Right kidney (tissue), 1 donor: ENCODE results near the gene ARHGAP26.
"Not testable (repeated sequence)": the region's sequence is repeated elsewhere in the genome, so short reads cannot be mapped to it uniquely, and the experiment has no call there.

Source experiments
- DNase-seq: peaks from one replicate; pipeline ENCODE4 v3.0.0-alpha.2; 2016

Gene ARHGAP26

DNA sequence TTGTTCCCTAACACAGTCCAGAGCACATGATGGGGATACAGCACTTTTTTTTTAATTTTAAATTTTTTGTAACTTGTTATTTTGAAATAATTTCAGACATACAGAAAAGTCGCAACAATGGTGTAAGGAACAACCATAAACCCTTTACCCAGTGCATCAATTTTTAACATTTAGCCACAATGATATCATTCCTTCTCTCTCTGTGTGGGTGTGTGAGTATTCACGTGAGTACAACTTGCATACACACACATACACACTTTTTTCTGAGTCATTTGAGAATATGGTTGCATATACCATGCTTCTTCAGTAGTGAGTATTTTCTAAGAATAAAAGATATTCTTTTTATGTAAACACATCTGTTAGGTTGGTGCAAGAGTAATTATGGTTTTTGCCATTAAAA lies 135.2 kb downstream of the ARHGAP26 start:
- no peak for DNase-seq

DNA sequence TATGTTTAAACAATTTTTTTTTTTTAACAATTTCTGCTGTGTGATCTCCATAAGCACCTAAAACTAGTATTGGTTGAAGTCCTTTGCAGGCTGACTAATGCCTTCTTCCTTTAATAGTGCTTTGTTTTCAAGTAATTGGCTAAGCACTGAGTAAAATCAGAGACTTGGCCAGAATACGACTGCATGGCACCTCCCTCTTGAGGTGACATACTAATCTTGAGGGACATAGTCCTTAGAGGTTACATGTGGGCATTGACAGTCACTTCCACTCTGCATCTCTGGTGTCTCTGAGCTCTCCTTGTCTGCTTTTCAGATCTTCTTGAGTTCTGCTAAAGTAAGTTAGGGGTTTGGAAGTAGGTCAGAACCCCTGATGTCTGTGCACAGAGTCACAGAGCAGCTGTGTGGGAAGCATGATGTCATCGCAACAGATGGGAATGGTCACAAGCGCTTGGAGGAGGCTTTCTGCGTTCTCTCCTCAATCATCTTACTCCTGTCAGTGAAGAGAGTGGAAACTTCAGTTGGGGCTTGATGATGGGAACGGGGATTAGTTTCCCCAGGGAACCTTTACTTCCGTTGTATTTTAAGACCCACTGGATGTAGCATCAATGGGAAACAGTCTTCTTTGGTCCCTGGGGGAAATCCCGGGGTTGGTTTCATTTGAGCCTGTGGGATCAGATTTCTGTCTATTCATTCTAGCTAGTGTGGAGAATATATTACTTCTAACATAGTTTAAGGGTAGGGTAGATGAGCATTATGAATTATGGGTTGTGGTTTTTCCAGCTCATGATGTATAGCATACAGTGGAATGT lies 136.9 kb downstream of the ARHGAP26 start:
- DNase-seq: no peak

DNA sequence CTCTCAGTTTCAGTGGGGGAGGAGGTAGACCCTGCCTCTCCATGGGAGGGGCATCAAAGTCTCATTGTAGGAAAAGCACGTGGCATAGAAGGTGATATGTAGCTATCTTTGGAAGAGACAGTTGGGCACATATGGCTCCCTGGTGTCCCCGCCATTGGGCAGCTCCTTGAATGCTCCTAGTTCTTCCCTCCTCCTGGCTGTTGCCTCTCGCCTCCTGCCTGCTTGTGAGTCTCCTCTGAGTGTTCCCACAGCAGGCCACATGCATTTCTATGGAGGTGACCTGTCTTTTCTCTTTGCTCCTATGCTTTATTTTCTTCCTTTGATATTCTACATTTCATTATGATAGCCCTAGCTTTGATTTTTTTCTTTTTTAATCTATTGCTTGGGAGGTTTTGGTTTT lies 138.5 kb downstream of the ARHGAP26 start:
- DNase-seq: no peak

GRCh38 chr5:142910128-142910527 lies 140.0 kb downstream of the ARHGAP26 start:
- DNase-seq: no peak

- DNase-seq: no peak
Observed at GRCh38 chr5:142911170-142911569, 141.0 kb downstream of the ARHGAP26 start.

GRCh38 chr5:142911775-142912174 lies 141.6 kb downstream of the ARHGAP26 start:
- no peak for DNase-seq

GRCh38 chr5:142913728-142914338 lies 143.7 kb downstream of the ARHGAP26 start:
- DNase-seq: no peak

GRCh38 chr5:142915038-142915437 lies 144.9 kb downstream of the ARHGAP26 start:
- no peak for DNase-seq

DNA sequence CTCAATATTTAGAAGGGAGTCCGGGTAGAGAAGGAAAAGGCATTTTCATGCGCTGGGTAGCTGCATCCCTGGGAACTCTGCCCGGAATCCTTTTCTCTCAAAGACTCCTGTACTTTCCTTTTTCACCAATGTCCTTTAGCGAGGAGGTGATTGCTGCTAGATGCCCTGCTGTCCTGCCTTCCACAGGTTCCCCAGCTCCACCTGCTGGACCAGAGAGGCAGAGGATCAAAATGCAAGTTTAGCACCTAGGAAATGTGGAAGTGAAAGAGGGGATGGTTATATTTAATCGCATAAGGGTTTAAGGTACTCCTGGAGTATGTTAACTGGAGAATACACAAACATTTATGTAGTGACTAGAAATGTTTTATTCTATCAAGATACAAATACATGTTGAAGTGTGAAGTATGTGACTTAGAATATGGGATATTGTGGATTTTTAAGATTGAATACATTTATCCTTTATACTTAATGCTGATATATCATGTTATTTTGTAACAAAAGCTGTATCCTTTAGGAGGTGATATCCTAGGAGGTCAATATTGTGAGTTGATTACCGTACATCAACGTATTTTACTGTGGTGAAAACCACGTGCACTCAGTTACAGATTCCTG lies 145.7 kb downstream of the ARHGAP26 start:
- no peak for DNase-seq

DNA sequence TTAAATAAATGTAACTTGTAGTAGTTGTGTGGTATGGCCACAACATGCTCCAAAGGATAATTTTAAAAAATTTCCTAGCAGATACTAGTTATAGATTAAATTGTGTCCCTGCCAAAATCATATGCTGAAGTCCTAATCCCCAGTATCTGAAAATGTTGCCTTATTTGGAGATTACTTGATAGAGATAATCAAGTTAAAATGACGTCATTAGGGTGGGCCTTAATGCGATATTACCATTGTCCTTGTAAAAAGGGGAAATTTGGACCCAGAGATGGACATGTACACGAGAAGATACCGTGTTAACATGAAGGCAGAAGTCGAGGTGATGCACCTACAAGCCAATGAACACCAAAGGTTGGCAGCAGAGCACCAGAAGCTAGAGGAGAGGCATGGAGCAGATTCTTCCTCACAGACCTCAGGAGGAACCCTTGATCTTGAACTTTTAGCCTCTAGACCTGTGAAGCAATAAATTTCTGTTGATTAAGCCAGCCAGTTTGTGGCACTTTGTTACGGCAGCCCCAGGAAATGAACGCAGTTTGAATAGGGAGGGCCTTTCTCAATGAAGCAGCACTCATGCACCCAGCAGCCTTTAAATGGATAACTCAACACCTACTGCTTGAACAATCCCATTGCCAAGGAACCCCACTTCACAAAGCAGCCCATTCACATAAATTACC lies 148.9 kb downstream of the ARHGAP26 start:
- DNase-seq: no peak

DNA sequence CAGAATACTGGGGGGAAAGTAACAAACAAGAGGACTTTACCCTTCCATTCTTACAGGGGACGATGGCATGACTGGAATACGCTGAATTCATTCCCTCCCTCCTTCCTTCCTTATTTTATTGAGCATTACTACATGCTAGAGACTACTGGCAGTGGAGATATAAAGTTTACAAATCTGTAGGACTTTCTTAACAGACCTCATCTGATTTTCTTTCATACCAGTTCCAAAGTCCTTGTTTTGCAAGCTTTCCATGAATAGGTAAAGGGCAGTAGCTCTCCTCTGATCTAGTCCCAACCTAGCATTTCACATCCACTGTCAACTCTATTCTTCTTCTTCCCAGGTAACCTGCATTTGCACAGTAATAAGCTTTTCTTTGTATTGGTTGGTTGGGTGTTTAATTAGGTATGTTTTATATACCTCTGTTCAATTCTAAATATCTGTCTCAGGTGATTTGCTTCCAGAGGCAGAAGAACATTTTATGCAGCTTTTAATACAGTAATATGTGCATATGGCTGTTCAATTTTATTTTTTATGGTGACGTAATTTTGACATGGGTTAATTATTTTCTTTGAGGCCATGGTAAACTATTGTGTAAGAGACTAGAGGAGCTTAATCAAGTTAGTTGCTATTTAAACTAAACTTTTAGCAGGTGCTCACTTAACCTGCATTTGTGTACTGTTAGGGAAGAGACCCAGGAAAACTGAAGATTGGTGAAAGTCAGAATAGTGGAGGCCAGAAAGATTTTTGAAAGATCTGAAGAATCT lies 150.9 kb downstream of the ARHGAP26 start:
- DNase-seq: no peak

- DNase-seq: no peak
Observed at GRCh38 chr5:142922223-142922952, 152.2 kb downstream of the ARHGAP26 start.

DNA sequence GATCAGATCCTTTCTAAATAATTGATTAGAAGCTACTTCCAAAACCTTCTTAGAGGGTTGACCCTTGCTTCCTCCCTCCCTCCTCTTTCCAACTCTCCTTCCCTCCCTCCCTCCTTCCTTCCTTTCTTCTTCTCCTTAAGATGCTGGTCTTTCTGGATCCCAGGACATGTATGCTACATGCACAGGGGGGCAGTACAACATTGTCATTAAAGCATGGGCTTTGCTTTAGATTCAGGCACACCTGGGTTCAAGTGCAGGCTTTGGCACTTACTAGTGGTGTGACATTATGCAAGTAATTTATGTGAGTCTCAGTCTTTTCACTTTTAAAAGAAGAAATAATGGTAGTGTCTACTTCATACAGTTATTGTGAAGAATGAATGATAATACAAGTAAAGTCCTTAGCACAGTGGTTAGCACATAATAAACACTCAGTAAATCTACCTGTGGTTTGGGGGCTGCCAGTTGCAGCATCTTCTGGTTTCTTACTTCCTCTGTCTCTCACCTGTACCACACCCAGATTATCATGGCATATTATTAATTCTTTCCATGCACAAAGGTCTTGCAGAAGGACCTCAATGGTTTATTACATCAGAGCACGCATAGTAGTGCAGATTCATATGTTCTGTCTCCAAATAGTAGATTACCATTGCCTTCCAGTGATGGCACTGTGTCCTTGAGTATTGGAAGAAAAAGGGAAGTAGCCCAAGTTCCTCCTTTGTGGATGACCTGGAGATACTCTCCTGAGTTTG lies 154.1 kb downstream of the ARHGAP26 start:
- DNase-seq: no peak

- no peak for DNase-seq
Observed at GRCh38 chr5:142925795-142926194, 155.6 kb downstream of the ARHGAP26 start.

GRCh38 chr5:142926549-142926948 lies 156.4 kb downstream of the ARHGAP26 start:
- DNase-seq: no peak

- DNase-seq: not testable (repeated sequence)
Observed at GRCh38 chr5:142928999-142929398, 158.8 kb downstream of the ARHGAP26 start.

DNA sequence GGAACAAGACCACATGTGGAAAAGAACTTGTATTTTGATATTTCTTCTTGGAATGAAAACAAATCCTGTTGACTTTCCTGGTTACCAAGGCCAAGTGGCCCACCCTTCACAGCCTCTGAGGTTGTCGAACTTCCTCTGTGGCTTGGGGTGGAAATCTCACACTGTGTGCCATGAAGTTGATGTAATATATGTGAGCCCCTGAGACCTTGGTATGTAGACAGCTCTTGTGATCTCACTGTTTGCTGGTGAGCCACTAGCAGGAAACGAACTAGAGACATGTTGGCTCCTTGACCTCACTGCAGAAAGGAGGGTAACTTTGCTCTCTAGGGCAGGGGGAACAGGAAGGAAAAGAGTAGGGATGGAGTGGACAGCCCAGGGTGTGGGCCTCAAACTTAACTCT lies 159.4 kb downstream of the ARHGAP26 start:
- no peak for DNase-seq

GRCh38 chr5:142930395-142931110 lies 160.4 kb downstream of the ARHGAP26 start:
- DNase-seq: no peak

DNA sequence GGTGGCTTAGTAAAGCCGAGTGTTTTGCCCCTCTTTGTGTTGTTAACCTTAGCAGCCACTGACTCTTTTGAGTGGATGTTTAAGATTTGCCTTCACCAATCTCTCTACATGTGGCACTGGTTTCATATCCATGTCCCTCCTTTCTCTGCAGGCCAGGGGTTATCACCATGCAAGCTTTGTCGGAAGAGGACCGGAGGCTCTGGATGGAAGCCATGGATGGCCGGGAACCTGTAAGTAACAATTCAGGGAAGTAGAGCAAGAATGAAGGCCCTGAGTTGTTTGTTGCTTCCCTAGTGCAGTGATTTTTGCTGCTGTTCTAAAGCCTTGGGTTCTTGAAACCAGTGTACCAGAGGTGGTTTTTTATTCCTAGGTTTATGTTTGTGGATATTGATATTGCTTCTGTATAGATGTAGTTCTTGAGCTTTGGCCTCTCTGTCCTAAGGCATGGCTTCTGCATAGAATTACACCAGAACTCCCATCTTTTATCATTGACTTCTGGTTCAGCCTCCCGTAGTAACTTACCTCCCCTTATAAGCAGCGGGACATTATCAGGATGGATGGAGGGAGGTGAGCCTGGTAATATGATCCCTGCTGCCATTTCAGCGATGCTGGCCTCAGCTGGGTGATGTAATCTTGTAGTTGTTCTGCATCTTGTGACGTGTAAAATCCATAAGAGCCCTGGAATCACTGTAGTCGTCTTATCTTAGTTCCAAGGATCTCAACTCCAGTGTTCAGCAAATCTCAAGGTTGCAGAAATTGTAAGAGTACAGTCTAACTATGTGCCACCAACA lies 161.9 kb downstream of the ARHGAP26 start:
- no peak for DNase-seq
